Left renal pelvis (tissue), 4 donors: ENCODE measurements around the gene FOXI3. TPM values are rescaled to one million over a fixed set of nuclear protein-coding genes. Genes with fewer than 3 reads are reported as not detected.

Source experiments
- DNase-seq, 4 donors: peaks; one replicate each; pipeline ENCODE4 v3.0.0-alpha.2; 2013; ENCODE audit warnings: low read depth in 4 of 4, low spot score in 3 of 4
- polyA plus RNA-seq, 4 donors: library from polyadenylated mRNA; unstranded; fragments of 120-200 nt; gene quantifications; one replicate each; pipeline ENCODE4 v1.2.1, GENCODE V29; 2013; ENCODE audit not compliant: insufficient read length in 4 of 4

The FOXI3 gene
- under 1 TPM; 0.14 to 0.20 (median 0.17) TPM for polyA plus RNA-seq

GRCh38 chr2:88452565-88452905 lies at the start of gene FOXI3:
TSS of gene FOXI3 (minus strand) at chr2:88452693. CDS start at chr2:88452535, 158 bp downstream.
- DNase-seq: no peak

GRCh38 chr2:88500691-88501090 lies 48.2 kb upstream of the FOXI3 start:
- no peak for DNase-seq

GRCh38 chr2:88499204-88499603 lies 46.7 kb upstream of the FOXI3 start:
- DNase-seq: no peak

GRCh38 chr2:88493481-88493880 lies 41.0 kb upstream of the FOXI3 start:
- DNase-seq: no peak

GRCh38 chr2:88492002-88492401 lies 39.5 kb upstream of the FOXI3 start:
- DNase-seq: no peak

GRCh38 chr2:88489181-88489580 lies 36.7 kb upstream of the FOXI3 start:
- DNase-seq: no peak

- no peak for DNase-seq
Observed at GRCh38 chr2:88483200-88483599, 30.7 kb upstream of the FOXI3 start.

- peak in 1 of 4 donors; percentile 25 for DNase-seq
Observed at GRCh38 chr2:88481691-88482336, 29.3 kb upstream of the FOXI3 start.

GRCh38 chr2:88472811-88473210 lies 20.3 kb upstream of the FOXI3 start:
- DNase-seq: no peak

- no peak for DNase-seq
Observed at GRCh38 chr2:88471083-88471942, 18.8 kb upstream of the FOXI3 start.

- no peak for DNase-seq
Observed at GRCh38 chr2:88469202-88470114, 17.0 kb upstream of the FOXI3 start.

- no peak for DNase-seq
Observed at GRCh38 chr2:88464153-88464552, 11.7 kb upstream of the FOXI3 start.

- no peak for DNase-seq
Observed at GRCh38 chr2:88458633-88459032, 6.1 kb upstream of the FOXI3 start.

- peak in 1 of 4 donors; percentile 47 for DNase-seq
Observed at GRCh38 chr2:88452980-88453582, 588 bp upstream of the FOXI3 start.

GRCh38 chr2:88451811-88452564 lies 505 bp downstream of the FOXI3 start:
- no peak for DNase-seq

GRCh38 chr2:88450925-88451810 lies 1.3 kb downstream of the FOXI3 start:
- no peak for DNase-seq

- no peak for DNase-seq
Observed at GRCh38 chr2:88450186-88450585, 2.3 kb downstream of the FOXI3 start.

GRCh38 chr2:88448248-88448647 lies 4.2 kb downstream of the FOXI3 start:
- DNase-seq: no peak
